Left cardiac atrium (tissue), 4 donors: ENCODE data around the gene CENPP. TPM values are rescaled to one million over a fixed set of nuclear protein-coding genes. Genes with fewer than 3 reads are reported as not detected.

Source experiments
- ATAC-seq, 2 donors: fragments of 200-7000 bp; cut with Tn5 transposase; one replicate each; pipeline ENCODE4 v1.9.1; 2020; ENCODE audit warnings: mild to moderate bottlenecking in 2 of 2, moderate library complexity in 2 of 2
- DNase-seq: peaks from one replicate; pipeline ENCODE4 v3.0.0-alpha.2; 2020
- intact Hi-C, 2 donors: fragments of 100-400 bp; cut with DNase I; formaldehyde crosslinking; loops; one replicate each; pipeline versions ENCODE4 v1.14.1 to v1.15.1; 2022 to 2023
- total RNA-seq, 2 donors: library from RNA; stranded (reverse); fragmentation: NEBNext Ultra II Directional; extraction: Animal tissue kit (Norgen Biotek cat#: 25700); gene quantifications; one replicate each; pipeline ENCODE4 v1.2.1, GENCODE V29; 2021
- donor health status: DM: no; HTN: yes; CAD: no.
- donor health status: DM: no; HTN: yes; CAD: no; lungs with severe emphysema.
- donor health status: DM: yes; HTN: yes; CAD: no.
- donor health status: Dilated cardiomyopathy.

CENPP gene
- total RNA-seq, 2 donors from 2014 or later, result 1.9 to 3.2 TPM

GRCh38 chr9:92654481-92655301 lies 328.9 kb downstream of the CENPP start:
- ATAC-seq, result peak in 1 of 2 donors; percentile 48
- DNase-seq, result no peak

GRCh38 chr9:92655366-92655765 lies 329.6 kb downstream of the CENPP start:
- DNase-seq (no peak), ATAC-seq (no peak)
- intact Hi-C loops, result no loop called here

More at GRCh38 chr9:92654481-92655301, 328.9 kb downstream of the CENPP start:
- intact Hi-C loops, result no loop called here

- DNase-seq (no peak), ATAC-seq (no peak)
- intact Hi-C loops, result no loop called here
Observed at GRCh38 chr9:92655896-92656536, 330.3 kb downstream of the CENPP start.

DNA sequence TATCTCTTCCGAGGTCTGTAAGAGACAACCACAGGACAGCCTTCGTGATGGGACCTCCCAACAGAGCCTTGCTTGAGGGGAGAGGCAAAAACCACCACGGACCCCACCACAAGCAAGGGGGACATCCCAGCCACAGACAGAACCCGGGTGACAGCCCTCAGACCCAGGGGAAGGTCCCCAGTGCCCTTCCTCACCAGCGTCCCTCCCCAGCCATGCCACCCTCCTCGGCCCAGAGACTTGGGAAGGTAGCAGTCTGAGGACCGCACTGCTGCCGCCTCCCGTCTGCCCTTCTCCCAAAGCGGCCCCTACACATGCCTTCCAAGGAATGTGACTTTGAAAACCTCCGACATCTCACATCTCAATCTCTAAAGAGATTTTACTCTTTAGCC lies 330.8 kb downstream of the CENPP start:
- DNase-seq (no peak), ATAC-seq (no peak)
- intact Hi-C loops, result no loop called here

GRCh38 chr9:92657296-92658094 lies 331.7 kb downstream of the CENPP start:
- DNase-seq, result no peak
- no peak for ATAC-seq
- intact Hi-C loops, result no loop called here

DNA sequence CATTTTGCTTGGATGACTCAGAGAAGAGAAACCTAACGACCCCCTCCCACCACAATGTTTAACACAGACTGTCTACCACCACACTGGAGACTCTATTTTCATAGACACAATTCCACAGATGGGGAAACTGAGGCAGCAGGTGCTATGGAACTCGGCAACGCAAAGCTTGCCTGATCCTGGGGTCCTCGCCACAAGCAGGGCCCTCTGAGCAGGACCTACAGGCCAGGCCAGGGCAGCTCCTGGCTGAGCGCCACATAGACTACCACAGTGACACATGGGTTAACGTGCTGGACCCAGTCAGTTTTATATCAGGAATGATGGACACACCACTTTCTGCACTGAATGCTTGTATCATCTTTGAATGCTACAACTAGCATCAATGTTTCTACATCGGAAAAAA lies 332.4 kb downstream of the CENPP start:
- intact Hi-C loops, result no loop called here
- no peak for ATAC-seq

DNA sequence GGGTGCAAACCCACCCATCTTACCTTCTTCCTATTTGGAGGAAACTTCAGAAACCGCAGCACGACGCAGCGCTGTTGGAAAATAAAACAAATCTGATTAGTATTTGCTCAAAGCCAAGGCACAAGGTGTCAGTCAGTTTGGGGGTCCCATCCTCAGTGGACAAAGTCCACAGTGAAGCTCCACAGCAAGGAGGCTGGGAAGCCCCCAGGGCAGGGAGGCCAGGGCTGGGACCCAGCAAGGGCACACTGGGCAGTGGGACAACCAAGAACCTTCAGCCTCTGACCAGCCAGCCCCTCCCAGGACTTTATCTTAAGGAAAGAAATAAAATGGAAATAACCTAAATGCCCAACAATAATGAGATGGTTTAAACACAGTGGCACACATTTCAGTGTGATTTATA lies 332.9 kb downstream of the CENPP start:
- DNase-seq, result no peak
- no peak for ATAC-seq
- intact Hi-C loops, result no loop called here

More for the DNA sequence above, 332.4 kb downstream of the CENPP start:
- no peak for DNase-seq

- DNase-seq (no peak), ATAC-seq (no peak)
- intact Hi-C loops, result no loop called here
Observed at GRCh38 chr9:92659601-92660000, 333.8 kb downstream of the CENPP start.

DNA sequence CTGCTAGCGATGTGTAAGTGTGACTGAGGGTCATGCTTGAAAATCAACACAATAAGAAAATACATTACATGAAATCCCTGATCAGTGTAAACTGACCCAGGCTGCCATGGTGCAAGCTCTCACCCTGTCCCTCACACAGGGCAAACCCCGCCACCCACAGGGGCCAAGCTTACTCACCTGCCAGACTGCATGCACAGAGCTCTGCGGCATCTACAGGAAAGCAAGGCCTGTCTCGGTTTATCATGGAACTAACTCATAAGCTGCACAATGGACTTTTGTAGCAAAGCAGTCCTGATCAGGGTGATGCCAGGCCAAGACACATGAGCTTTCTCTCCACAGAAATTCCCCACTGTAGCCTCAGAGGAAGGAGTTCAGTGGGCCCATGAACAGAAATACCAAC lies 334.5 kb downstream of the CENPP start:
- no peak for DNase-seq
- intact Hi-C loops, result no loop called here
- no peak for ATAC-seq

DNA sequence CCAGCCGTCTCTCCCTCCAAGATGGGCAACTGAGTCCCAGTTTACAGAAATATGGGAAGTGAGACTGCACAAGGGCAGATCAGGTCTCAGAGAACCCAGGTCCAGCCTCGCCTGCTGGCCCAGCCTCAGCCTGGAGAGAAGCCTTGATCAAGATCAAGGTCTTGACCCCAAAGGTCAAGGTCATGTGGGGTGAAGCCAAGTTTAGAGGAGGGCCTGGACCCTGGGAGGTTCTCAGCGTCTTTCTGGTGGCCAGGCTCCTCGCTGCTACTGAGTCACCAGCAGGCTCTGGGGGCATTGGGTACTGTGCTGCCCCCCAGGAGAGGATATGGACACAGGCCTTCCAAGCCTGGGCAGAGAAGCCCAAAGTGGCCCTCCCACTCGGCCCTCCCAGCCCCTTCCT lies 335.4 kb downstream of the CENPP start:
- intact Hi-C loops, result no loop called here
- ATAC-seq, result no peak
- no peak for DNase-seq

- intact Hi-C loops, result no loop called here
- DNase-seq, result no peak
Observed at GRCh38 chr9:92661743-92662142, 336.0 kb downstream of the CENPP start.

DNA sequence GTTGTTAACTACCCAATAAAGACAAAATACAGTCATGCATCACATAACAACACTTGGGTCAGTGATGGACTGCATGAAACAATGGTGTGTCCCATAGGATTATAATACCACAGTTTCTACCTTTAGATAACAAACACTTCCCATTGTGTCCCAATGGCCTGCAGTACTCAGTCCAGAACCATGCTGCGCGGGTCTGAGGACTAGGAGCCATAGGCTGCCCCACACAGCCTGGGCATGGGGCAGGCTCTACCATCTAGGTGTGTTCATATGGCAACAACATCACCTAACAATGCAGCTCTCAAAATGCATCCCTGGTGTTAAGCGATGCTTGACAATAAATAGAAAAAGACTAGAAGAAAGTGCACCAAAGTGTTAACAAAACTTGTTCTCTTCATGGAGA lies 337.4 kb downstream of the CENPP start:
- DNase-seq (no peak), ATAC-seq (no peak)
- intact Hi-C loops, result no loop called here

More at GRCh38 chr9:92661743-92662142, 336.0 kb downstream of the CENPP start:
- ATAC-seq, result no peak

DNA sequence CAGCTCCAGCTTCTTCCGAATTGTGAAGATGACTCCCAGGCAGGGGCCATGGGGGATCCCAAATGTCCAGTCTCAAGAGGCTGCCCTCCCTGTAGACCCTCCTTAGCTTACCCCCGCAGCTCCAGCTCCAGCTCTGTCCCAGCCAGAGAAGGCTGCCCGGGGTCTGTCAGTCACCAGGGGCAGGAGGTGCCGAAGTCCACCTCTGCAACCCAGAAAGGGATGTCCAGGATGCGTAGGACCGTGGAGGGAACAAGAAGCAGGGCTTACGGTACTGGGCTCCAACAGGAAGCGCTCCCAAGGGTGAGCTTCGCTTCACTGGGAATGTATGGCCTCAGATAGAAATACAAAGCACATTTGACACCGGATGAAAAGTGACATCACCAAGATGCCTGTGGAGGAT lies 338.2 kb downstream of the CENPP start:
- intact Hi-C loops, result no loop called here
- no peak for DNase-seq
- ATAC-seq, result no peak

- no peak for DNase-seq
- intact Hi-C loops, result no loop called here
- no peak for ATAC-seq
Observed at GRCh38 chr9:92664394-92665152, 338.8 kb downstream of the CENPP start.

GRCh38 chr9:92665836-92666235 lies 340.1 kb downstream of the CENPP start:
- no peak for ATAC-seq
- intact Hi-C loops, result no loop called here
- no peak for DNase-seq

DNA sequence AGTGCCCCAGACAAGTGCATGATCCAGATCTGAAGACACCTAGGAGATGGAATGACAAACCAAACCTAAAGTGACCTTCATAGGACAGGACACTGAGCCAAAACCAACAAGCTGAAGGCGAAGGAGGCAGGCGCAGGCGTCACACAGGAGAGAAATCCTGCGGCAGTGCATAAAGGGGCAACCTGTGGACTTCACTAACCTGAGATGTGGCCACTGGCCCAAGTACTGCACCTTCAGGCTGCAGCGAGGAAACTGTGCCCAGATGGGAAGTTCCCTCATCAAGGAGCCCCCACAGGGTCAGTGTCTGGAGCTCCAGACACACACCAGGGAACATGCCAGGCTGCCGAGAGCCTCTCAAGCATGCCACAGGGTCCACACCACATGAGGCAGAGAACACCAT lies 340.5 kb downstream of the CENPP start:
- intact Hi-C loops, result no loop called here
- no peak for ATAC-seq

DNA sequence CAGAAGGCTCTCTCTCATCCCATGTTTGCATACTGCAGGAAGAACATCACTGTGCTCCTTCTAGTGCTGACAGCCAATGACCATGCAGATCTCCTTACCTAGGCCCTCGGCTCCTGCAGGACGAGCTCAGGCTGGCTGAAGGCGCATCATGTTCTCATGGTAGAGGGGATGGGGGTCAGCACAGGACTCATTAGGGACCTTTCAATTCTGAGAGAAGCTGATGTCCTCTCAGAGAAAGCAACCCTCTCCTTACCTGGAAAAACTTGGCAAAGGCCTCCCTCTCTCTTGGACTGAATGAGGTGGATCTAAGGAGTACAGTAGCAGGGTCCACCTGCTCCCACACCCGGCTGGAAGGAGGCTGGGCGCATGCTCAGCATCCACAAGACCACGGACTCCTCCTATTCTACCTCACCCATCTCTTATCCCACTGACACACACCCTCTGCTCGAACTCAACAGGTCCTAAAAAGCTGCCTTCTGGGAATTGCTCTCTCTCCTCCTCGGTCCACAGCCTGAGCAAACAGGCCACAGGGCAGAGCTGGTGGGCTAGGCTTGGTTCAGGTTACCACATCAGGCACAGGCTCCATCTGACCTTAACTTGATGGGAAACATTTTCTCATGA lies 341.3 kb downstream of the CENPP start:
- DNase-seq, result no peak
- no peak for ATAC-seq
- intact Hi-C loops, result no loop called here

More for the DNA sequence above, 340.5 kb downstream of the CENPP start:
- no peak for DNase-seq

- DNase-seq (peak; percentile 62), ATAC-seq (peak; percentile 23 to 56)
- intact Hi-C loops, result no loop called here
Observed at GRCh38 chr9:92668746-92669526, 343.2 kb downstream of the CENPP start.
